ENCODE results near the gene FAM120AOS. TPM values are rescaled to one million over a fixed set of nuclear protein-coding genes. Genes with fewer than 3 reads are reported as not detected.
"Not testable (repeated sequence)": the region's sequence is repeated elsewhere in the genome, so short reads cannot be mapped to it uniquely, and the experiment has no call there.

FAM120AOS gene
- total RNA-seq, 1 donor from 2014 or later: 22.0 TPM

- DNase-seq: no peak
These were observed 13.7 kb upstream of the FAM120AOS start for GRCh38 chr9:93467062-93467416.

DNA sequence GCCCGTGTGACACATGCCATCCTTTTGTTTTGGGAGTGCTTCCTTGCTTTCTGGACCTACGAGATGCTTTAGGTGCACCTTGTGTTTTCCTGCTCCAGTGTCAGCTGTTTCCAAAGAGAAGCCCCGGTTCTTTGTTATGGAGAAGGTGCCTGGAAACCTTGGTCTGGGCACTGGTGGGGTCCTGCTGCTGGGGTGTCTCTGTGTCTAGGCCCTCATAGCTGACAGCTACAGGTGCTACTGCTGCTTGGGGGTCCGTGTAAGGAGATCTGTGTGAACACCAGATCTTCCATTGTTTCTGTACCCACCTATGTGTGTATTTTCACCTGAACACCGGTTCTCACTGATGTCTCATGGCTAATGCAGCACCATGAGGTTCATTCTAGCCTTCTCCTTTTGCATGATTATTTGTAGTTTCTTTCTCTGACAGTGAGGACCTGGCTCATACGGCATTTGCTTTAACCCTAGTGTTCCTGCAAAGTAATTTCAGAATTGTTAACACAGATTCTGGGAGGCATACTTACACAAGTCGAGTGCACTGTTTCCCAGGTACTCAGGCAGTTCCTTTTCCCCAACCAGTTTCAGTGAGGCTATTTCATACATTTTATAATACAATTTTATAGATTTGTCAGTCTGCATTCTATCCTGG is 13.2 kb upstream of the FAM120AOS start:
- no peak for DNase-seq

- DNase-seq: no peak
These were observed 12.5 kb upstream of the FAM120AOS start for GRCh38 chr9:93465855-93466254.

GRCh38 chr9:93464876-93465275 is 11.5 kb upstream of the FAM120AOS start:
- DNase-seq: no peak

- no peak for DNase-seq
These were observed 11.0 kb upstream of the FAM120AOS start for GRCh38 chr9:93464395-93464794.

GRCh38 chr9:93463638-93464248 is 10.4 kb upstream of the FAM120AOS start:
- no peak for DNase-seq

GRCh38 chr9:93461821-93462220 is 8.4 kb upstream of the FAM120AOS start:
- DNase-seq: no peak

GRCh38 chr9:93461414-93461743 is 8.0 kb upstream of the FAM120AOS start:
- no peak for DNase-seq

GRCh38 chr9:93460689-93461413 is 7.5 kb upstream of the FAM120AOS start:
- DNase-seq: no peak

GRCh38 chr9:93459432-93459847 is 6.1 kb upstream of the FAM120AOS start:
- DNase-seq: no peak

DNA sequence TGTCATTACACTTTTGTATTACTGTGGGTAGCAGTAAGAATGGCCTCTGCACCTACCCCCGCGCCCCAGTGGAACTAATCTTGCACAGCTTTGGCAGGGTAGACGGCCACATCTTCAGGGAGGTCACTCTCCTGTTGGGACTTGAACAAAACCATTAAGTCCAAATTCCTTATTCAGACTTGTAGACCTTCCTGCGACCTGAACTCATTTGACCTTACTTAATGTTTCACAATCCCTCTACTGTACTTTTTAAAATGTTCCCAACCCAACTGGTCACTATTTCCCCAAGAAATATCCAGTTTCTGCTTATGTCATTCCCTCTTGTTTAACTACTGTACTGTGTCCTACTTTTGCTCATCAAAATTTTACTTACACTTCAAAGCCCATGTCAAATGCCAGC is 5.3 kb upstream of the FAM120AOS start:
- DNase-seq: no peak

DNA sequence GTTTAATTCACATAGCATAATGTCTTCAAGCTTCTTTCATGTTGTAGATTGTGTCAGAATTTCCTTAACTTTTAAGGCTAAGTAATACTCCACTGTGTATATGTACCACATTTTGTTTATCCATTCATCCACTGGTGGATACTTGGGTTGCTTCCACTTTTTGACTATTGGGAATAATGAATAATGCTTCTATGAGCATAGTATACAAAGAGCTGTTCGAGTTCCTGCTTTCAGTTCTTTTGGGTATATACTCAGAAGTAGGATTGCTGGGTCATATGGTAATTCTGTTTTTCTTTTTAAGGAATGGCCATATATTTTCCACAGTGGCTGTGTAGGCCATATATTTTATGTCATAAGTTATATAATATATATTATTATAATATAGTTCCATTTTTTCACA is 3.6 kb upstream of the FAM120AOS start:
- no peak for DNase-seq

GRCh38 chr9:93456504-93456903 is 3.1 kb upstream of the FAM120AOS start:
- DNase-seq: no peak

GRCh38 chr9:93456022-93456421 is 2.6 kb upstream of the FAM120AOS start:
- no peak for DNase-seq

GRCh38 chr9:93452710-93453046 is 703 bp downstream of the FAM120AOS start:
- no peak for DNase-seq

DNA sequence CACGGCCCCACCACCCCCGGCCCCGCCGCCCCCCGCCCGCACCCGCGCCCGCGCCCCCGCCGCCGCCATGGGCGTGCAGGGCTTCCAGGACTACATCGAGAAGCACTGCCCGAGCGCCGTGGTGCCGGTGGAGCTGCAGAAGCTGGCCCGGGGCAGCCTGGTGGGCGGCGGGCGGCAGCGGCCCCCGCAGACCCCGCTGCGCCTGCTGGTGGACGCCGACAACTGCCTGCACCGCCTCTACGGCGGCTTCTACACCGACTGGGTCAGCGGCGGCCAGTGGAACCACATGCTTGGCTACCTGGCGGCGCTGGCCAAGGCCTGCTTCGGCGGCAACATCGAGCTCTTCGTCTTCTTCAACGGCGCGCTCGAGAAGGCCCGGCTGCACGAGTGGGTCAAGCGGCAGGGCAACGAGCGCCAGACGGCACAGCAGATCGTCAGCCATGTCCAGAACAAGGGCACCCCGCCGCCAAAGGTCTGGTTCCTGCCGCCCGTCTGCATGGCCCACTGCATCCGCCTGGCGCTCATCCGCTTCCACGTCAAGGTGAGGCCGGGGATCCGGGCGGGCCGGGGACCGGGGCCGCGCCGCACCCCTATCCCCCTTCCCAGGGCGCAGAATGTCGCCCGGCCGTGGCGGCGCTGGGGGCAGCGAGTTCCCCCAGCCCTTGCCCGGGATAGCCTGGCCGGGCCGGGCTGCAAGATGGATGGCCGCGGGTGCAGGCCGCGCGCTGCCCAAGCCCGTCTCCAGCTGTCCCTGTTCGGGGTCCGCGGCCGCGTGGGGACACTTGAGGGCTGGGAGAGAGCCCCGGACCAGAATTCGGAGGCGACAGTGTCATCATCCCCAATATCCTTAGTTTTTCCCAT is 1.3 kb downstream of the FAM120AOS start:
- no peak for DNase-seq

DNA sequence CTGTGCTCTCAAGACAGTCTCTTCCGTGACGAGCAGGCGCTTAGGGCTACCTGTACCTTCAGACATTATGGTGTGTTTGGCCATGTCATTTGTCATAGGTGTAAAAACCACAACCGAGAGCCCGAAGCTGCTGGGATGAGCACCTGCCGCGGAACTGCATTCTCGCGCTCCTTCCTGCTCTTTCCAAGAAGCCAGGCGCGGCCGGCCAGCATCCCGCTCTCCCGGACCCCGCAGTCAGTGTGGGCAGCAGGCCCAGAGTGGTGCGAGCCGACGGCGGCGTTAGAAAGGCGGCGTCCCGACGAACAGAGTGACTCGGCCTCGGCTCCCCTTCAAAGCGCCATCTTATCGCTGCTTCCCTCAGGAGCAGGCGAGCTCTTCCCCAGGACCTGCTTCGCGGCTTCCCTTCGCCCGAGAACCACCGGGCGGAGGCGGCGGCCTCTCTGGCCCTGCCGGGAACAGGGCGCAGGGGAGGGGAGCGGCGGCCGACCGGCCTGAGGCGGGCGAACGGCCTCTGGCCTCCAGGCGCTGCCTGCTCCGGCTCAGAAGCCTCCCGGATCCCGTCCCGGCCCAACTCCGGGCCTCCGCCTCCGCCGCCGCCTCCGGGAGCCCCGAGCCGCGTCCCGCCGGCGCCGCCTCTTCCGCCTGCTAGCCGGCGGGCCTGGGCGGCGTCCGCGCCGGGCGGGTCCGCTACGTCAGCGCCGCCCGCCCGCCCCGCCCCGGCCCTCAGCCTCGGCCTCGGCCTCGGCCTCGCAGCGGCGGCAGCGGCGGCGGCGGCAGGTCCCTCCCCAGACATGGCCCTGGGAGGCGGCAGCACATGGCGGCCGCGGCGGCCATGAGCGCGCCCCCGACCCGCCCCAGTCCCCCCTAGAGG is 2.2 kb downstream of the FAM120AOS start, which contains the start of gene FAM120A:
TSS of gene FAM120A (plus strand) at position 741 of the 871 bp plus-strand sequence. CDS start 231 bp downstream, outside the sequence.
- peak; percentile 59 for DNase-seq

- DNase-seq: no peak
These were observed 5.7 kb downstream of the FAM120AOS start for GRCh38 chr9:93447655-93448054.

- DNase-seq: no peak
These were observed 7.3 kb downstream of the FAM120AOS start for GRCh38 chr9:93446073-93446472.

GRCh38 chr9:93440896-93441580 is 12.3 kb downstream of the FAM120AOS start:
- no peak for DNase-seq

- not testable (repeated sequence) for DNase-seq
These were observed 14.1 kb downstream of the FAM120AOS start for GRCh38 chr9:93439301-93439700.
